ENCODE results near the gene ADCY2. TPM values are rescaled to one million over a fixed set of nuclear protein-coding genes. Genes with fewer than 3 reads are reported as not detected.

The ADCY2 gene
- total RNA-seq, 2 experiments from 2014 or later, result not detected

GRCh38 chr5:7866196-7866595 is 470.3 kb downstream of the ADCY2 start:
- Histone ChIP-seq H3K4me1 (ENCODE audit: insufficient read depth, low read length, poor library complexity, severe bottlenecking) (peaks cover 36% of the 10 kb centered on the region), H3K27ac (ENCODE audit: low read depth, low read length, poor library complexity, severe bottlenecking) (no peak overlapping the region), H2AFZ (ENCODE audit: low read length) (no peak overlapping the region), H3K4me2 (ENCODE audit: low read length) (peak overlapping the region; percentile 7; the same call in 1 of the 2 replicates), H3K36me3 (ENCODE audit: insufficient read depth, low read length) (peaks cover 60% of the 10 kb centered on the region), H3K79me2 (ENCODE audit: insufficient read depth, low read depth, low read length) (peaks cover 59% of the 10 kb centered on the region), H4K20me1 (ENCODE audit: insufficient read depth, low read length) (peaks cover 16% of the 10 kb centered on the region), H3K4me3 (ENCODE audit: low read depth, low read length, poor library complexity, severe bottlenecking) (no peak overlapping the region), H3K9me2 (ENCODE audit: insufficient read depth, low read length) (no peaks in the 10 kb centered on the region), H3K9me3 (ENCODE audit: low read length) (no peaks in the 10 kb centered on the region)
- no peak for DNase-seq (ENCODE audit: low spot score)
- intact Hi-C loops (cut with micrococcal nuclease; ENCODE audit: unreplicated experiment), result no loop called here
- no TSS peak for BruUV-seq (replicated peaks)
- POLR2A ChIA-PET, result interaction anchor here (0.9 kb wide), 1 partner anchor 8 kb away, joined by 4 read pairs; no protein-coding TSS in a partner anchor
- CTCF ChIA-PET (ENCODE audit: unreplicated experiment), result no interaction called here
- TF ChIP-seq EZH2phosphoT487 (IDR thresholded peaks at IDR 0.05; ENCODE audit: borderline replicate concordance, low read depth, low read length), result no peak
- no peak for TF ChIP-seq CTCF (conservative IDR thresholded peaks at IDR 0.05; ENCODE audit: low read length)

- H3K9me3 ChIP-seq (ENCODE audit: low read length), result no peaks in the 10 kb centered on the region
- TF ChIP-seq CTCF (conservative IDR thresholded peaks at IDR 0.05; ENCODE audit: low read length) (no peak), EZH2phosphoT487 (IDR thresholded peaks at IDR 0.05; ENCODE audit: borderline replicate concordance, low read depth, low read length) (no peak)
- peaks cover 47% of the 10 kb centered on the region for H3K4me1 ChIP-seq (ENCODE audit: insufficient read depth, low read length, poor library complexity, severe bottlenecking)
- no peak overlapping the region for H3K27ac ChIP-seq (ENCODE audit: low read depth, low read length, poor library complexity, severe bottlenecking)
- peak overlapping the region; percentile 90 for H3K4me2 ChIP-seq (ENCODE audit: low read length)
- H3K9me2 ChIP-seq (ENCODE audit: insufficient read depth, low read length), result no peaks in the 10 kb centered on the region
- ChIA-PET POLR2A (interaction anchor here (1.4 to 3.6 kb wide), 3 partner anchors 9 to 29 kb away, joined by 3 to 15 read pairs (median 7); no protein-coding TSS in a partner anchor), CTCF (ENCODE audit: unreplicated experiment) (interaction anchor here (1.5 kb wide), 1 partner anchor 19 kb away, joined by 4 read pairs; no protein-coding TSS in a partner anchor)
- no peak overlapping the region for H2AFZ ChIP-seq (ENCODE audit: low read length)
- H3K36me3 ChIP-seq (ENCODE audit: insufficient read depth, low read length), result peaks cover 60% of the 10 kb centered on the region
- peak overlapping the region; percentile 97 for H3K4me3 ChIP-seq (ENCODE audit: low read depth, low read length, poor library complexity, severe bottlenecking)
- no peak for DNase-seq (ENCODE audit: low spot score)
- peaks cover 27% of the 10 kb centered on the region for H4K20me1 ChIP-seq (ENCODE audit: insufficient read depth, low read length)
- peaks cover 70% of the 10 kb centered on the region for H3K79me2 ChIP-seq (ENCODE audit: insufficient read depth, low read depth, low read length)
- intact Hi-C loops (cut with micrococcal nuclease; ENCODE audit: unreplicated experiment), result no loop called here
- no TSS peak for BruUV-seq (replicated peaks)
Observed at GRCh38 chr5:7867260-7867659, 471.3 kb downstream of the ADCY2 start.

GRCh38 chr5:7868427-7868772 is 472.5 kb downstream of the ADCY2 start:
- TF ChIP-seq EZH2phosphoT487 (IDR thresholded peaks at IDR 0.05; ENCODE audit: borderline replicate concordance, low read depth, low read length) (no peak), CTCF (conservative IDR thresholded peaks at IDR 0.05; ENCODE audit: low read length) (no peak)
- peak overlapping the region; percentile 97 for H3K4me3 ChIP-seq (ENCODE audit: low read depth, low read length, poor library complexity, severe bottlenecking)
- peak overlapping the region; percentile 10 for H3K27ac ChIP-seq (ENCODE audit: low read depth, low read length, poor library complexity, severe bottlenecking)
- peak overlapping the region; percentile 90 for H3K4me2 ChIP-seq (ENCODE audit: low read length)
- peaks cover 28% of the 10 kb centered on the region for H4K20me1 ChIP-seq (ENCODE audit: insufficient read depth, low read length)
- peaks cover 60% of the 10 kb centered on the region for H3K36me3 ChIP-seq (ENCODE audit: insufficient read depth, low read length)
- H3K4me1 ChIP-seq (ENCODE audit: insufficient read depth, low read length, poor library complexity, severe bottlenecking), result peaks cover 58% of the 10 kb centered on the region
- POLR2A ChIA-PET, result interaction anchor here (0.6 to 3.6 kb wide), 12 partner anchors 8 to 1085 kb away, joined by 3 to 16 read pairs (median 3); no protein-coding TSS in a partner anchor
- no peak for DNase-seq (ENCODE audit: low spot score)
- CTCF ChIA-PET (ENCODE audit: unreplicated experiment), result interaction anchor here (1.5 kb wide), 1 partner anchor 18 kb away, joined by 4 read pairs; no protein-coding TSS in a partner anchor
- H3K79me2 ChIP-seq (ENCODE audit: insufficient read depth, low read depth, low read length), result peaks cover 81% of the 10 kb centered on the region
- H3K9me3 ChIP-seq (ENCODE audit: low read length), result no peaks in the 10 kb centered on the region
- no peaks in the 10 kb centered on the region for H3K9me2 ChIP-seq (ENCODE audit: insufficient read depth, low read length)
- intact Hi-C loops (cut with micrococcal nuclease; ENCODE audit: unreplicated experiment), result no loop called here
- no TSS peak for BruUV-seq (replicated peaks)
- H2AFZ ChIP-seq (ENCODE audit: low read length), result peak overlapping the region; percentile 79

All from OCI-LY7 (cell line).